CD14-positive monocyte (primary cell): ENCODE data around the gene SS18. TPM values are rescaled to one million over a fixed set of nuclear protein-coding genes. Genes with fewer than 3 reads are reported as not detected.

Source experiments
- DNase-seq, 3 donors: peaks; one replicate each; pipeline ENCODE4 v3.0.0-alpha.2; 2011 to 2022
- H2AFZ ChIP-seq: 2 replicates; pipeline ENCODE4 v1.6.0; 2012; ENCODE audit warnings: mild to moderate bottlenecking, low read depth, low read length, inconsistent platforms; ENCODE audit not compliant: insufficient read depth, poor library complexity, severe bottlenecking
- H3K27ac ChIP-seq, 2 donors: 1 replicate in 1 of 2; 2 replicates in 1 of 2; pipeline ENCODE4 v1.5.1; 2012 to 2013; ENCODE audit warnings: low read length in 2 of 2, control low read depth in 1 of 2, inconsistent platforms in 1 of 2, low read depth in 1 of 2, mild to moderate bottlenecking in 1 of 2
- H3K27me3 ChIP-seq, 2 donors: one replicate each; pipeline versions ENCODE4 v1.6.0 to v1.6.1; 2011 to 2013; ENCODE audit warnings: low read length in 2 of 2; ENCODE audit not compliant: control insufficient read depth in 2 of 2, insufficient read depth in 2 of 2
- H3K36me3 ChIP-seq, 2 donors: replicated peaks in 1 of 2; 1 replicate in 1 of 2; 2 replicates in 1 of 2; pipeline versions ENCODE4 v1.5.1 to v1.6.1; 2012 to 2013; ENCODE audit warnings: low read length in 2 of 2, control low read depth in 1 of 2, inconsistent platforms in 1 of 2, mild to moderate bottlenecking in 1 of 2; ENCODE audit not compliant: insufficient read depth in 2 of 2, control insufficient read depth in 1 of 2
- H3K4me1 ChIP-seq, 2 donors: 1 replicate in 1 of 2; 2 replicates in 1 of 2; pipeline versions ENCODE4 v1.5.1 to v1.6.1; 2012 to 2013; ENCODE audit warnings: low read length in 2 of 2, control low read depth in 1 of 2, inconsistent platforms in 1 of 2, mild to moderate bottlenecking in 1 of 2, moderate library complexity in 1 of 2; ENCODE audit not compliant: insufficient read depth in 2 of 2, control insufficient read depth in 1 of 2
- H3K4me2 ChIP-seq: replicated peaks from 2 replicates; pipeline ENCODE3; 2012; ENCODE audit warnings: low read length, moderate library complexity, mild to moderate bottlenecking; ENCODE audit not compliant: poor library complexity, severe bottlenecking; ENCODE audit errors: extremely low read depth
- H3K4me3 ChIP-seq, 3 experiments: fragments of 200-600 bp in 1 of 3; sonication (generic) in 1 of 3; replicated peaks in 1 of 3; 1 replicate in 2 of 3; 2 replicates in 1 of 3; pipeline ENCODE4 v1.5.1; 2011 to 2013; ENCODE audit warnings: low read length in 3 of 3, mild to moderate bottlenecking in 3 of 3, control low read depth in 2 of 3, low read depth in 2 of 3, inconsistent platforms in 1 of 3, moderate library complexity in 1 of 3
- H3K79me2 ChIP-seq: 2 replicates; pipeline ENCODE4 v1.6.0; 2012; ENCODE audit warnings: mild to moderate bottlenecking, control low read depth, inconsistent platforms, low read length, moderate library complexity; ENCODE audit not compliant: insufficient read depth
- H3K9ac ChIP-seq: 2 replicates; pipeline ENCODE4 v1.6.0; 2017; ENCODE audit warnings: low read length, mild to moderate bottlenecking; ENCODE audit not compliant: insufficient read depth, poor library complexity, severe bottlenecking
- H3K9me3 ChIP-seq, 2 donors: replicated peaks in 1 of 2; 1 replicate in 1 of 2; 2 replicates in 1 of 2; pipeline versions ENCODE4 v1.5.1 to v1.6.1; 2012 to 2013; ENCODE audit warnings: low read length in 2 of 2, control low read depth in 1 of 2; ENCODE audit not compliant: control insufficient read depth in 1 of 2, insufficient read depth in 1 of 2
- H4K20me1 ChIP-seq: 2 replicates; pipeline ENCODE4 v1.6.0; 2012; ENCODE audit warnings: mild to moderate bottlenecking, low read length, control low read depth, moderate library complexity; ENCODE audit not compliant: insufficient read depth
- H3K27ac Mint-ChIP-seq, 7 donors: one replicate each; pipeline ENCODE4 v1.8.0; 2020; ENCODE audit warnings: mild to moderate bottlenecking in 7 of 7, mixed read lengths in 7 of 7, moderate library complexity in 6 of 7, inconsistent platforms in 2 of 7
- H3K27me3 Mint-ChIP-seq, 3 donors: one replicate each; pipeline ENCODE4 v1.8.0; 2021 to 2022; ENCODE audit warnings: low read depth in 3 of 3, mild to moderate bottlenecking in 3 of 3, mixed read lengths in 3 of 3, moderate library complexity in 3 of 3, inconsistent platforms in 1 of 3
- H3K36me3 Mint-ChIP-seq, 2 donors: one replicate each; pipeline ENCODE4 v1.8.0; 2020; ENCODE audit warnings: mixed read lengths in 2 of 2, inconsistent platforms in 1 of 2, mild to moderate bottlenecking in 1 of 2
- H3K4me1 Mint-ChIP-seq: one replicate; pipeline ENCODE4 v1.8.0; 2020; ENCODE audit warnings: mild to moderate bottlenecking, mixed read lengths
- H3K4me3 Mint-ChIP-seq, 2 donors: one replicate each; pipeline ENCODE4 v1.8.0; 2020; ENCODE audit warnings: mild to moderate bottlenecking in 2 of 2, mixed read lengths in 2 of 2, moderate library complexity in 1 of 2
- H3K9me3 Mint-ChIP-seq, 7 donors: one replicate each; pipeline ENCODE4 v1.8.0; 2020 to 2022; ENCODE audit warnings: mixed read lengths in 7 of 7, mild to moderate bottlenecking in 6 of 7, moderate library complexity in 6 of 7, inconsistent platforms in 2 of 7
- WGBS: methylation state at CpG from one replicate; pipeline ENCODE4 v1.1.5; 2013; ENCODE audit warnings: missing lambda C conversion rate; ENCODE audit not compliant: insufficient coverage; 5-methylcytosine and 5-hydroxymethylcytosine counted together
- intact Hi-C, 2 donors: fragments of 100-400 bp; cut with micrococcal nuclease; formaldehyde crosslinking; loops; one replicate each; pipeline versions ENCODE4 v1.15.0 to v1.15.1; 2023
- polyA plus RNA-seq, 3 donors: library from polyadenylated mRNA; depleted of rRNA in 1 of 3; unstranded in 2 of 3; stranded (reverse) in 1 of 3; fragments of 300-500 nt in 2 of 3; fragments of >200 nt in 1 of 3; fragmentation: Illumina TruSeq in 2 of 3; gene quantifications; 1 replicate in 2 of 3; 2 replicates in 1 of 3; pipeline ENCODE4 v1.2.3, GENCODE V29; 2012 to 2021
- TF ChIP-seq, protein P1 (sequence below): fragments of 200-600 bp; IDR thresholded peaks from one replicate; pipeline ENCODE4 v1.8.0; 2022; ENCODE audit warnings: antibody characterized with exemption, mild to moderate bottlenecking

Gene SS18
- polyA plus RNA-seq, 3 donors = 23.0 to 50.5 (median 36.3) TPM

DNA sequence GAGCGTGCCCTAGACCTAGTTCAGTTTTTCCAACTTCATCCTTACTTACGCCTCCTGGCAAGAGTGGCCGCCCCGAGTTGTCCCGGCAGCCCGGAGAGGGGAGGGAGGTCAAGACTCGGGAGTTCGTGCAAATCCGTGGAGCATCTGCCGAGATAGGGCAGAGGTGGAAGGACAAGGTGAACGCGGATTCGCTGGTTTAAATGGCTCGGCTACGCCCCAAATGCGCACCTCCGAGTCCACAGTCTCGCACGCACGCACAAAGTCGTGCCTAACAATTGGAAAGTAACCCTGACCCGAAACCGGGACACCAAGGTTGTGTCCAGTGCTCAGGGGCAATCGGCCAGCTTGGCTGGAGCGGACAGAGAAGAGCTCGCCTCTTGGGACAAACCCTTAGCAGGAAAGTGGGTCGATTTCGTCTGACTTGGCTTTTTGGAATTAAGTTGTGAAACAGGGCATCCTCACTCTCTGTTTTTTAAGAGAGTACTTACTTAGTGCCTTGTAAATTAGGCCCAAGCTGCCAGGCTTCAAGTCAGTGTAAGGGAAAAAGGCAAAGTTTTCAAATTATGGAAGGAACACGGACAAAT is 726 bp upstream of the SS18 start:
- Histone ChIP-seq H3K36me3 (peaks cover 4 to 12% of the 10 kb centered on the region in 2 donors), H3K27me3 (no peaks in the 10 kb centered on the region), H3K4me2 (peak overlapping the region; percentile 85), H3K27ac (peak overlapping the region; percentile 96 to 99), H3K4me1 (peaks cover 20 to 26% of the 10 kb centered on the region in 2 donors), H4K20me1 (peaks cover 38% of the 10 kb centered on the region), H3K79me2 (peaks cover 33% of the 10 kb centered on the region), H3K9me3 (no peaks in the 10 kb centered on the region), H3K9ac (peak overlapping the region; percentile 98), H2AFZ (peak overlapping the region; percentile 94), H3K4me3 (peak overlapping the region; percentile 70 to 99 (median 93))
- Mint-ChIP-seq H3K27me3 (no peaks in the 10 kb centered on the region), H3K36me3 (peaks cover 7 to 9% of the 10 kb centered on the region in 2 donors), H3K4me1 (peaks cover 23% of the 10 kb centered on the region), H3K27ac (peak overlapping the region; percentile 91 to 98 (median 97)), H3K4me3 (peak overlapping the region; percentile 98), H3K9me3 (peaks cover 0 to 3% (median under 1%) of the 10 kb centered on the region in 7 donors)
- intact Hi-C loops = loop anchor here (10.0 kb wide), 1 partner anchor 134 kb away; the partner anchor contains the start of gene TAF4B (in 2 of the 2)
- TF ChIP-seq, protein P1, sequence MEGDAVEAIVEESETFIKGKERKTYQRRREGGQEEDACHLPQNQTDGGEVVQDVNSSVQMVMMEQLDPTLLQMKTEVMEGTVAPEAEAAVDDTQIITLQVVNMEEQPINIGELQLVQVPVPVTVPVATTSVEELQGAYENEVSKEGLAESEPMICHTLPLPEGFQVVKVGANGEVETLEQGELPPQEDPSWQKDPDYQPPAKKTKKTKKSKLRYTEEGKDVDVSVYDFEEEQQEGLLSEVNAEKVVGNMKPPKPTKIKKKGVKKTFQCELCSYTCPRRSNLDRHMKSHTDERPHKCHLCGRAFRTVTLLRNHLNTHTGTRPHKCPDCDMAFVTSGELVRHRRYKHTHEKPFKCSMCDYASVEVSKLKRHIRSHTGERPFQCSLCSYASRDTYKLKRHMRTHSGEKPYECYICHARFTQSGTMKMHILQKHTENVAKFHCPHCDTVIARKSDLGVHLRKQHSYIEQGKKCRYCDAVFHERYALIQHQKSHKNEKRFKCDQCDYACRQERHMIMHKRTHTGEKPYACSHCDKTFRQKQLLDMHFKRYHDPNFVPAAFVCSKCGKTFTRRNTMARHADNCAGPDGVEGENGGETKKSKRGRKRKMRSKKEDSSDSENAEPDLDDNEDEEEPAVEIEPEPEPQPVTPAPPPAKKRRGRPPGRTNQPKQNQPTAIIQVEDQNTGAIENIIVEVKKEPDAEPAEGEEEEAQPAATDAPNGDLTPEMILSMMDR = no peak
- 4% methylated on average over 23 of the region's 29 CpGs for WGBS
- peak in 2 of 3 donors; percentile 47 to 60 for DNase-seq

DNA sequence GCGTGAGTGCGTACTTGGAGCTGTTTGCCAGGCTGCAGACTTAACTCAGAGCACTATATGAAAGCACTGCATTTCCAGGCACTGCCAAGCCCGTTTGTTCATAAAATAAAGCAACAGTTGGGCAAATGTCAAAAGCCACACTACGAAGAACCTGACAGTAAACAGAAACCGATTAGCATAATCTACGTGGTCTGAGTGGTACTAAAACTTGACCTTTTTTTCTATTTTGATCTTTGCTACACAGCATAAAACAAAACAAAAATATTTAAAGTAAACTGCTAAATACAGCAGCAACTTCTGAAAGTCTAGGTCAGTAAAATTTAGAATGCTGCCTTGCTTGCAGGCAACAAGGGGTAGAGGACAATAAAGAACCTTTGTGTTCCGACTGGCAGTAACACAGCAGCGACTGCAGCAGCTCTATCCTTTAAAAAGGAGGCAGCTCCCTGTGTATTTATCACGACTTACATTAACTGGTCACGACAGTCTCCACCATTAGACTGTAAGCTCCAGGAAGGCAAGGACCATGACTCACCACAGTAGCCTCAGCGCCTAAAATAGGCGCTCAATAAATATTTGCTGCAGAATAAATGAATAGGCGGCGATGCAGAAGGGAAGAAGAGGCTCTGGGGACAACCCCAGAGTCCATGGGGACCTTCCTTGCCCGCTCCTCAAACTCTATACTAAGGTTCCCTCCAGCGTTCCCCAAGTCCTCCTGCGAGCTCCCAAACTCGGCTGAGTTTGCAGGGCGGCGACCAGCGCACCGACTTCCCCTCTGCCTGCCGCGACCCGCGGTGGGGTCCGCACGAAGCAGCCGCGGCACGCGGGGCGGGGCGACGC is 902 bp downstream of the SS18 start:
- Histone ChIP-seq H2AFZ (peak overlapping the region; percentile 94), H3K9ac (peak overlapping the region; percentile 98), H4K20me1 (peaks cover 54% of the 10 kb centered on the region), H3K4me3 (peak overlapping the region; percentile 70 to 99 (median 93)), H3K27ac (peak overlapping the region; percentile 96 to 99), H3K79me2 (peaks cover 50% of the 10 kb centered on the region), H3K36me3 (peaks cover 17 to 28% of the 10 kb centered on the region in 2 donors), H3K4me1 (peaks cover 20 to 26% of the 10 kb centered on the region in 2 donors), H3K4me2 (peak overlapping the region; percentile 85), H3K27me3 (no peaks in the 10 kb centered on the region), H3K9me3 (no peaks in the 10 kb centered on the region)
- Mint-ChIP-seq H3K4me3 (peak overlapping the region; percentile 98), H3K36me3 (peaks cover 19 to 20% of the 10 kb centered on the region in 2 donors), H3K9me3 (peaks cover 0 to 3% (median 0%) of the 10 kb centered on the region in 7 donors), H3K27me3 (no peaks in the 10 kb centered on the region), H3K27ac (peak overlapping the region; percentile 85 to 97 (median 96)), H3K4me1 (peaks cover 23% of the 10 kb centered on the region)
- TF ChIP-seq, protein P1 = no peak
- intact Hi-C loops = loop anchor here (10.0 kb wide), 1 partner anchor 135 kb away; the partner anchor contains the start of gene TAF4B (in 2 of the 2)
- peak in 2 of 3 donors; percentile 50 to 62 for DNase-seq
- 4% methylated on average over 28 of the region's 35 CpGs for WGBS
